ENCODE results near the gene RTTN.

Gene RTTN

GRCh38 chr18:70183441-70183840, 22.0 kb downstream of the RTTN start:
- no peaks in the 10 kb centered on the region for H3K9me3 ChIP-seq (ENCODE audit: control insufficient read depth, low read length)
- H2AK5ac ChIP-seq (ENCODE audit: low read length, severe bottlenecking), result no peak overlapping the region
- no peak overlapping the region for H2BK15ac ChIP-seq (ENCODE audit: low read depth, poor library complexity, severe bottlenecking)
- no peak overlapping the region for H2BK12ac ChIP-seq (ENCODE audit: low read length in 2 of 2)
- H2BK120ac ChIP-seq (ENCODE audit: low read depth, low read length), result peak overlapping the region; percentile 19
- no peak overlapping the region for H4K91ac ChIP-seq (ENCODE audit: low read length)
- H3K27me3 ChIP-seq (ENCODE audit: control insufficient read depth in 1 of 2, insufficient read depth in 1 of 2, low read length in 2 of 2), result no peaks in the 10 kb centered on the region
- no peak overlapping the region for H3K27ac ChIP-seq (ENCODE audit: low read length, poor library complexity, severe bottlenecking)
- H2AFZ ChIP-seq (ENCODE audit: low read depth, low read length), result no peak overlapping the region
- H3K9ac ChIP-seq (ENCODE audit: low read length), result no peak overlapping the region
- no peak overlapping the region for H3K4me2 ChIP-seq (ENCODE audit: low read length, poor library complexity, severe bottlenecking)
- H2BK5ac ChIP-seq (ENCODE audit: low read depth, low read length, poor library complexity, severe bottlenecking), result no peak overlapping the region
- H3K4me1 ChIP-seq (ENCODE audit: control insufficient read depth, insufficient read depth, low read depth, low read length), result peaks cover 2% of the 10 kb centered on the region
- H3K4ac ChIP-seq (ENCODE audit: low read depth in 1 of 2, low read length in 2 of 2), result no peak overlapping the region
- no peak overlapping the region for H3K23ac ChIP-seq (ENCODE audit: low read length in 2 of 2)
- H3K14ac ChIP-seq (ENCODE audit: low read length in 2 of 2), result no peak overlapping the region
- H3K36me3 ChIP-seq (ENCODE audit: control insufficient read depth in 1 of 2, insufficient read depth in 2 of 2, low read depth in 1 of 2, low read length in 2 of 2), result peaks cover 0 to 15% of the 10 kb centered on the region in 2 experiments
- peak overlapping the region in 1 of 2 experiments; percentile 38 for H3K18ac ChIP-seq (ENCODE audit: low read depth in 1 of 2, low read length in 2 of 2)
- WGBS, result 92% methylated on average over 2 of the region's 2 CpGs
- H3K4me3 ChIP-seq (ENCODE audit: insufficient read depth in 1 of 2, low read depth in 1 of 2, low read length in 2 of 2), result no peak overlapping the region
- no peak for DNase-seq
- peaks cover 5% of the 10 kb centered on the region for H3K79me1 ChIP-seq (replicated peaks; ENCODE audit: low read length, poor library complexity, severe bottlenecking)
- no peak overlapping the region for H4K8ac ChIP-seq (ENCODE audit: low read length)

GRCh38 chr18:70182548-70182947, 22.9 kb downstream of the RTTN start:
- Histone ChIP-seq H3K4ac (ENCODE audit: low read depth in 1 of 2, low read length in 2 of 2) (no peak overlapping the region), H3K4me3 (ENCODE audit: insufficient read depth in 1 of 2, low read depth in 1 of 2, low read length in 2 of 2) (no peak overlapping the region), H4K91ac (ENCODE audit: low read length) (no peak overlapping the region), H3K79me1 (replicated peaks; ENCODE audit: low read length, poor library complexity, severe bottlenecking) (peaks cover 7% of the 10 kb centered on the region), H4K8ac (ENCODE audit: low read length) (no peak overlapping the region), H2BK12ac (ENCODE audit: low read length in 2 of 2) (no peak overlapping the region), H3K18ac (ENCODE audit: low read depth in 1 of 2, low read length in 2 of 2) (no peak overlapping the region), H3K27me3 (ENCODE audit: control insufficient read depth in 1 of 2, insufficient read depth in 1 of 2, low read length in 2 of 2) (no peaks in the 10 kb centered on the region), H3K9ac (ENCODE audit: low read length) (peak overlapping the region; percentile 58), H2BK15ac (ENCODE audit: low read depth, poor library complexity, severe bottlenecking) (no peak overlapping the region), H3K27ac (ENCODE audit: low read length, poor library complexity, severe bottlenecking) (no peak overlapping the region), H3K36me3 (ENCODE audit: control insufficient read depth in 1 of 2, insufficient read depth in 2 of 2, low read depth in 1 of 2, low read length in 2 of 2) (peaks cover 0 to 15% of the 10 kb centered on the region in 2 experiments), H2BK120ac (ENCODE audit: low read depth, low read length) (no peak overlapping the region), H2AFZ (ENCODE audit: low read depth, low read length) (no peak overlapping the region), H3K23ac (ENCODE audit: low read length in 2 of 2) (no peak overlapping the region), H2BK5ac (ENCODE audit: low read depth, low read length, poor library complexity, severe bottlenecking) (no peak overlapping the region), H3K4me1 (ENCODE audit: control insufficient read depth, insufficient read depth, low read depth, low read length) (peaks cover 2% of the 10 kb centered on the region), H3K4me2 (ENCODE audit: low read length, poor library complexity, severe bottlenecking) (no peak overlapping the region), H2AK5ac (ENCODE audit: low read length, severe bottlenecking) (no peak overlapping the region), H3K14ac (ENCODE audit: low read length in 2 of 2) (no peak overlapping the region), H3K9me3 (ENCODE audit: control insufficient read depth, low read length) (no peaks in the 10 kb centered on the region)
- no peak for DNase-seq

- no peak overlapping the region for H3K14ac ChIP-seq (ENCODE audit: low read length in 2 of 2)
- peaks cover 2% of the 10 kb centered on the region for H3K4me1 ChIP-seq (ENCODE audit: control insufficient read depth, insufficient read depth, low read depth, low read length)
- no peak overlapping the region for H4K8ac ChIP-seq (ENCODE audit: low read length)
- H3K9ac ChIP-seq (ENCODE audit: low read length), result peak overlapping the region; percentile 58
- no peak overlapping the region for H4K91ac ChIP-seq (ENCODE audit: low read length)
- H3K4ac ChIP-seq (ENCODE audit: low read depth in 1 of 2, low read length in 2 of 2), result no peak overlapping the region
- no peak overlapping the region for H3K27ac ChIP-seq (ENCODE audit: low read length, poor library complexity, severe bottlenecking)
- no peak overlapping the region for H3K23ac ChIP-seq (ENCODE audit: low read length in 2 of 2)
- peaks cover 7% of the 10 kb centered on the region for H3K79me1 ChIP-seq (replicated peaks; ENCODE audit: low read length, poor library complexity, severe bottlenecking)
- H2BK15ac ChIP-seq (ENCODE audit: low read depth, poor library complexity, severe bottlenecking), result no peak overlapping the region
- H3K27me3 ChIP-seq (ENCODE audit: control insufficient read depth in 1 of 2, insufficient read depth in 1 of 2, low read length in 2 of 2), result no peaks in the 10 kb centered on the region
- no peak overlapping the region for H2BK120ac ChIP-seq (ENCODE audit: low read depth, low read length)
- H2BK5ac ChIP-seq (ENCODE audit: low read depth, low read length, poor library complexity, severe bottlenecking), result no peak overlapping the region
- H3K4me3 ChIP-seq (ENCODE audit: insufficient read depth in 1 of 2, low read depth in 1 of 2, low read length in 2 of 2), result no peak overlapping the region
- H3K36me3 ChIP-seq (ENCODE audit: control insufficient read depth in 1 of 2, insufficient read depth in 2 of 2, low read depth in 1 of 2, low read length in 2 of 2), result peaks cover 0 to 12% of the 10 kb centered on the region in 2 experiments
- H2AK5ac ChIP-seq (ENCODE audit: low read length, severe bottlenecking), result no peak overlapping the region
- H3K9me3 ChIP-seq (ENCODE audit: control insufficient read depth, low read length), result no peaks in the 10 kb centered on the region
- no peak for DNase-seq
- H2BK12ac ChIP-seq (ENCODE audit: low read length in 2 of 2), result no peak overlapping the region
- H3K18ac ChIP-seq (ENCODE audit: low read depth in 1 of 2, low read length in 2 of 2), result no peak overlapping the region
- no peak overlapping the region for H2AFZ ChIP-seq (ENCODE audit: low read depth, low read length)
- H3K4me2 ChIP-seq (ENCODE audit: low read length, poor library complexity, severe bottlenecking), result no peak overlapping the region
Measured at GRCh38 chr18:70181725-70182124, 23.8 kb downstream of the RTTN start.

GRCh38 chr18:70181015-70181414, 24.5 kb downstream of the RTTN start:
- Histone ChIP-seq H3K4ac (ENCODE audit: low read depth in 1 of 2, low read length in 2 of 2) (no peak overlapping the region), H3K23ac (ENCODE audit: low read length in 2 of 2) (no peak overlapping the region), H3K18ac (ENCODE audit: low read depth in 1 of 2, low read length in 2 of 2) (no peak overlapping the region), H3K9me3 (ENCODE audit: control insufficient read depth, low read length) (no peaks in the 10 kb centered on the region), H2AK5ac (ENCODE audit: low read length, severe bottlenecking) (no peak overlapping the region), H3K9ac (ENCODE audit: low read length) (peak overlapping the region; percentile 58), H3K14ac (ENCODE audit: low read length in 2 of 2) (no peak overlapping the region), H4K91ac (ENCODE audit: low read length) (no peak overlapping the region), H3K4me2 (ENCODE audit: low read length, poor library complexity, severe bottlenecking) (no peak overlapping the region), H2BK15ac (ENCODE audit: low read depth, poor library complexity, severe bottlenecking) (no peak overlapping the region), H2BK12ac (ENCODE audit: low read length in 2 of 2) (no peak overlapping the region), H2AFZ (ENCODE audit: low read depth, low read length) (no peak overlapping the region), H3K79me1 (replicated peaks; ENCODE audit: low read length, poor library complexity, severe bottlenecking) (peaks cover 7% of the 10 kb centered on the region), H3K27me3 (ENCODE audit: control insufficient read depth in 1 of 2, insufficient read depth in 1 of 2, low read length in 2 of 2) (no peaks in the 10 kb centered on the region), H2BK120ac (ENCODE audit: low read depth, low read length) (no peak overlapping the region), H3K27ac (ENCODE audit: low read length, poor library complexity, severe bottlenecking) (peak overlapping the region; percentile 34), H3K4me3 (ENCODE audit: insufficient read depth in 1 of 2, low read depth in 1 of 2, low read length in 2 of 2) (peak overlapping the region in 1 of 2 experiments; percentile 2), H3K36me3 (ENCODE audit: control insufficient read depth in 1 of 2, insufficient read depth in 2 of 2, low read depth in 1 of 2, low read length in 2 of 2) (peaks cover 0 to 9% of the 10 kb centered on the region in 2 experiments), H4K8ac (ENCODE audit: low read length) (no peak overlapping the region), H3K4me1 (ENCODE audit: control insufficient read depth, insufficient read depth, low read depth, low read length) (peaks cover 2% of the 10 kb centered on the region), H2BK5ac (ENCODE audit: low read depth, low read length, poor library complexity, severe bottlenecking) (no peak overlapping the region)
- 47% methylated on average over 1 of the region's 1 CpG for WGBS
- DNase-seq, result peak; percentile 72

All from mesenchymal stem cell (in vitro differentiated cells and primary cell).